Activated CD8-positive, alpha-beta T cell treated with anti-CD3 and anti-CD28 coated beads, Interleukin-2, amount 10 ng/mL, durations not matched to agents 7 days and 5 days (primary cell): ENCODE results near the gene NKX1-1. TPM values are rescaled to one million over a fixed set of nuclear protein-coding genes. Genes with fewer than 3 reads are reported as not detected.

ENCODE experiments used
- ATAC-seq: fragments of 150-1000 bp; cut with Tn5 transposase; one replicate; pipeline ENCODE4 v1.10.0; 2021; ENCODE audit warnings: moderate library complexity
- CTCF ChIA-PET: fragments of 350-600 bp; sonication (Branson Sonifier 250); formaldehyde crosslinking; loops from one replicate; lab custom pipeline; 2021; ENCODE audit warnings: antibody characterized with exemption; lab: Charles Lee
- POLR2A ChIA-PET: fragments of 350-600 bp; sonication (Branson Sonifier 250); formaldehyde crosslinking; loops from one replicate; lab custom pipeline; 2021; ENCODE audit warnings: antibody characterized with exemption; lab: Charles Lee
- DNase-seq: peaks from one replicate; pipeline ENCODE4 v3.0.0-alpha.2; 2020
- H3K27ac Mint-ChIP-seq: one replicate; pipeline ENCODE4 v1.8.0; 2021; ENCODE audit warnings: mild to moderate bottlenecking, mixed read lengths
- H3K27me3 Mint-ChIP-seq: one replicate; pipeline ENCODE4 v1.8.0; 2021; ENCODE audit warnings: low read depth, mixed read lengths
- H3K36me3 Mint-ChIP-seq: one replicate; pipeline ENCODE4 v1.8.0; 2021; ENCODE audit warnings: low read depth, mixed read lengths
- H3K4me1 Mint-ChIP-seq: one replicate; pipeline ENCODE4 v1.8.0; 2021; ENCODE audit warnings: low read depth, mixed read lengths
- H3K4me3 Mint-ChIP-seq: one replicate; pipeline ENCODE4 v1.8.0; 2021; ENCODE audit warnings: mild to moderate bottlenecking, mixed read lengths
- H3K9me3 Mint-ChIP-seq: one replicate; pipeline ENCODE4 v1.8.0; 2022; ENCODE audit warnings: mixed read lengths; ENCODE audit not compliant: insufficient read depth
- total RNA-seq, 2 experiments: library from RNA; stranded (reverse); gene quantifications; one replicate each; pipeline ENCODE4 v1.2.3, GENCODE V29; 2021

Gene NKX1-1
- total RNA-seq, 2 experiments from 2014 or later, result not detected

GRCh38 chr4:1385373-1386340, 20.6 kb downstream of the NKX1-1 start:
- H3K27ac Mint-ChIP-seq, result no peak overlapping the region
- CTCF ChIA-PET, result no interaction called here
- POLR2A ChIA-PET, result no interaction called here
- peaks cover 10% of the 10 kb centered on the region for H3K36me3 Mint-ChIP-seq
- H3K9me3 Mint-ChIP-seq, result peaks cover 15% of the 10 kb centered on the region
- H3K27me3 Mint-ChIP-seq, result no peaks in the 10 kb centered on the region
- no peak for ATAC-seq
- no peak for DNase-seq
- H3K4me3 Mint-ChIP-seq, result no peak overlapping the region
- no peaks in the 10 kb centered on the region for H3K4me1 Mint-ChIP-seq

DNA sequence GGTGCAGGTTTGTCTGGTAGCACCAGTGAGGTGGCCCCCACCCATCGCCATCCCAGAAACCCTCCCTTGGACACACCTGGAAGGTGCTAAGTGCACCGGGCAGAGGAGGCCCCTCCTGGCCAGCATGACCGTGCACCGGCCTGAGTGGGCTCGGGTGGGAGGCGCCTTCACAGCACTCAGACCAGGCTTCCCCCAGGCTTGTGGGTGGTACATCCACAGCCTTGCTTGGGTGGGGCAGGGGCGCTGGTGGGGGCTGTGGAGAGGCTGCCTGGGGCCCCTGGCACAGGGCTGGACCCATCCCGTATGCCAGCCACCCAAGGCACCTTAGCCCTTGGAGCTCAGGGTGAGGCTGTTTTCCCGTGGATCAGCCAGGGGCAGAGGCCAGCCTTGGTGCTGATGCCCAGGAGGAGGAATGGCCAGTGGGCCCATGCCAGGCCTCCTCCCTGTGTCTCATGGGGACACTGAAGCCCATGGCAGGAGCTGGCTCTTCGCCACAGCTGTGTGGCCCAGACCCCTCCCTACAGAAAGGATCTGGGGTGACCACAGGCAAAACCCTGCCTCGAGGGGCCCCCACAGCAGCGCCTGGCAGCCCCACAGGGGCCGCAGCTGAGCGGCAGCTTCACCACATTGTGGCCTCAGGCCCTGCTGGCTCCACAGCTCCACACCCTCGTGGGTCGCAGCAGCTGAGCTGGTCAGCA, 21.4 kb downstream of the NKX1-1 start:
- CTCF ChIA-PET, result no interaction called here
- Mint-ChIP-seq H3K4me3 (no peak overlapping the region), H3K27ac (no peak overlapping the region), H3K4me1 (no peaks in the 10 kb centered on the region), H3K36me3 (peaks cover 10% of the 10 kb centered on the region), H3K9me3 (peaks cover 15% of the 10 kb centered on the region), H3K27me3 (no peaks in the 10 kb centered on the region)
- ATAC-seq (no peak), DNase-seq (no peak)
- POLR2A ChIA-PET, result no interaction called here

- no peak for DNase-seq
- peaks cover 10% of the 10 kb centered on the region for H3K36me3 Mint-ChIP-seq
- H3K27ac Mint-ChIP-seq, result no peak overlapping the region
- H3K4me1 Mint-ChIP-seq, result no peaks in the 10 kb centered on the region
- no peak overlapping the region for H3K4me3 Mint-ChIP-seq
- CTCF ChIA-PET, result no interaction called here
- POLR2A ChIA-PET, result no interaction called here
- peaks cover 12% of the 10 kb centered on the region for H3K9me3 Mint-ChIP-seq
- no peak for ATAC-seq
- no peaks in the 10 kb centered on the region for H3K27me3 Mint-ChIP-seq
These were observed 22.3 kb downstream of the NKX1-1 start for GRCh38 chr4:1383728-1384591.

DNA sequence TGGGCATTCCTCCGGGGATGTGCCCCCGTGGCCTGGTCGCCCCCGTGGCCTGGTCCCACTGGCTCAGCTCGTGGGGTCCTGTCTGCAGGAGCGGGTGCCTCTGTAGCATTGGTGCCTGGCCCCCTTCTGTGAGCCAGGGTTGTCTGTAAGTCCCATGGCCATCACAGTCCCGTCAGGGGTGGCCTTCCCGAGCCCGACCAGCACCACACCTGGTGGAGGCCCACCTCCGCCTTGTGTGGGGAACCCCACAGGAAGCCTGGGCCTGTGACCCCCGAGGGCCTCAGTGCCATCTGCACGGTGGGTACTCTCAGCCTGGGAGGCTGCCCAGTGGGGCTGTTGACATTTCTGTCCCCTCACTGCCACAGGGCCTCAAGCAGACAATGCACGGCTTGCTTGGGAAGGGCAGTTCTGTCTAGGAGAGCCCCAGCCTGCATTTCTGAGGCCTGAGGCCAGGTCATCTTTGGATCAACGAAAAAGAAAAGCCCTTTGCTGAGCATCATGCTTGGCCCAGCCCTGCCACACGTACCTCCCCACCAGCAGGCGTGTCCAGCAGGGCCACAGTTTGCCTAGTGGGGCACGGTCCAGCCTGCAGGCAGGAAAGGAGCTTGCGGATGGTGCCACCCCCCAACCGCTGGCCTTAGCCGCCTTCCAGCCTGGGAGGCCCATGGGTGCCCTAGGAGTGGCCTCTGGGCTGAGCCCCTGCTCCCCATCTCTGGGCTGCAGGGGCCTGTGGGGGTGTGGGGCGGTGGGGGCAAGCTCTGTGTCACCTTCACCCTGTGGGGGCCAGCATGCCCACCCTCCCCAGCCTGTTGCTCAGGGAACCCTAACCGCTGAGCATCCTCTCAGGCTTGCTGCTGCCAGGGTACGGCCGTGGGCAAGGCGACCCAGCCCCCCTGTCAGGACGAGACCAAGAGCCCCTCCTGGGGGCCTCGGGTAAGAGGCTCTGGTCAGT, 23.2 kb downstream of the NKX1-1 start:
- Mint-ChIP-seq H3K4me1 (no peaks in the 10 kb centered on the region), H3K27ac (no peak overlapping the region), H3K4me3 (no peak overlapping the region), H3K9me3 (peaks cover 4% of the 10 kb centered on the region), H3K27me3 (no peaks in the 10 kb centered on the region), H3K36me3 (peaks cover 5% of the 10 kb centered on the region)
- ChIA-PET POLR2A (no interaction called here), CTCF (no interaction called here)
- DNase-seq (no peak), ATAC-seq (no peak)

GRCh38 chr4:1381944-1382541, 24.2 kb downstream of the NKX1-1 start:
- DNase-seq (no peak), ATAC-seq (no peak)
- Mint-ChIP-seq H3K27ac (no peak overlapping the region), H3K9me3 (no peaks in the 10 kb centered on the region), H3K4me1 (no peaks in the 10 kb centered on the region), H3K4me3 (no peak overlapping the region), H3K27me3 (no peaks in the 10 kb centered on the region), H3K36me3 (no peaks in the 10 kb centered on the region)
- POLR2A ChIA-PET, result no interaction called here
- CTCF ChIA-PET, result no interaction called here

DNA sequence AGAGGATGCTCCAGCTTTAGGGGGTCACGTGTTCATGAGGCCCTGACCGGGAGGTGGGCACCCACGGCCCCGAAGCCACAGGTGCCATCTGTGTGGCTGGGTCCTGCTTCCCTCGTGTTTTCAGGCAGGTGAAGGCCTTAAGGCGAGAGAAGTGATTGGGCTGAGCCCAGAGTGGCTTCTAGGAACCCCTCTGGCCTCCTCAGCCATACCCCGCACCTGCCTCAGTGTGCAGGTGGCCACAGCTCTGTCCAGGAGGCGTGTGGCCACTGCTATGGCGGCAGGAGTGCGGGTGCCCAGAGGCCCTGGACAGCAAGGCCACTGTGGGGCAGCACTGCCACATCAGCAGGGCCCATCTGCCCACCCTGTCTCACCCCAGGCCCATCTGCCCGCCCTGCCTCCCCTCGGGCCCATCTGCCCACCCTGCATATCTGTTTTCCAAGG, 25.0 kb downstream of the NKX1-1 start:
- no peak for DNase-seq
- CTCF ChIA-PET, result no interaction called here

DNA sequence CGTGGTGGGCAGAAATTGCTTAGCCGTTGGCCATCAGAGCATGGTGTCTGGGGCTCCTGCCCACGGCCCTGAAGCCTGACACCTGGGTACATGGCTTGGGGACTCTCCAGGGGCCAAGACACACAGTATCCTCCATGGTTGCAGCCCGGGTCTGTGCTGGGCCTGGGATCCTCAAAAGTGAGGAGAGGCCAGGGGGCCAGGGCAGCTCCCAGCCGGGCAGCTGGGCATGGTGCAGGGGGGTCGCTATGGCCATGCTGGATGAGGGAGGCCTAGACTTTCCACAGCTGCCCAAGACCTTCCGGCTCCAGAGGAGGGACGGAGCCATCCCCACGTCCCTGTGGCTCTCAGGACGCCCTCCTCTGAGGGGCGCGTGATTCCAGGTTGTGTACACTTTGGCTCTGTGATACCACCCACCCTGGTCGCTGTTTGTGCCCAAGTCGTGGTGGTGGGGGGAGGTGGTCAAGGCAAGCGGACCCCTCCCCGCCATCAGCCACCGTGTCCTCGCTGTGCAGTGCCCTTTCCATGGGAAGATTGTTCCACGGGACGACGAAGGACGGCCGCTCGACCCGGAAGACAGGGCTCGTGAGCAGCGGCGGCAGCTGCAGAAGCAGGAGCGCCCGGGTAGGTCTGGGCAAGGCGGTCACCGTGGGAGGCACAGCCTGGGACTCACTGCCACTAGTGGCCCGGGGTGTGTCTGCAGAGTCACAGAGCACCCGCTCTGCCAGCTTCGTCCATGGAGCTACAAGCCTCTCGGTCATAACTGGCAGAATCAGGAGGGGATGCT, 25.7 kb downstream of the NKX1-1 start:
- no peaks in the 10 kb centered on the region for H3K9me3 Mint-ChIP-seq
- DNase-seq (no peak), ATAC-seq (no peak)
- no peaks in the 10 kb centered on the region for H3K4me1 Mint-ChIP-seq
- no peaks in the 10 kb centered on the region for H3K36me3 Mint-ChIP-seq
- CTCF ChIA-PET, result no interaction called here
- H3K4me3 Mint-ChIP-seq, result no peak overlapping the region
- POLR2A ChIA-PET, result no interaction called here
- H3K27me3 Mint-ChIP-seq, result no peaks in the 10 kb centered on the region
- no peak overlapping the region for H3K27ac Mint-ChIP-seq

More for the DNA sequence above, 25.0 kb downstream of the NKX1-1 start:
- Mint-ChIP-seq H3K36me3 (no peaks in the 10 kb centered on the region), H3K27ac (no peak overlapping the region), H3K4me3 (no peak overlapping the region), H3K4me1 (no peaks in the 10 kb centered on the region), H3K9me3 (no peaks in the 10 kb centered on the region), H3K27me3 (no peaks in the 10 kb centered on the region)
- POLR2A ChIA-PET, result no interaction called here
- no peak for ATAC-seq

GRCh38 chr4:1379801-1380331, 26.4 kb downstream of the NKX1-1 start:
- Mint-ChIP-seq H3K4me3 (no peak overlapping the region), H3K27me3 (no peaks in the 10 kb centered on the region), H3K36me3 (no peaks in the 10 kb centered on the region), H3K4me1 (no peaks in the 10 kb centered on the region), H3K9me3 (no peaks in the 10 kb centered on the region), H3K27ac (no peak overlapping the region)
- POLR2A ChIA-PET, result no interaction called here
- DNase-seq (no peak), ATAC-seq (no peak)
- CTCF ChIA-PET, result no interaction called here

- no peak for ATAC-seq
- no peak for DNase-seq
- H3K9me3 Mint-ChIP-seq, result no peaks in the 10 kb centered on the region
- no peak overlapping the region for H3K27ac Mint-ChIP-seq
- no peak overlapping the region for H3K4me3 Mint-ChIP-seq
- H3K27me3 Mint-ChIP-seq, result no peaks in the 10 kb centered on the region
- POLR2A ChIA-PET, result no interaction called here
- CTCF ChIA-PET, result no interaction called here
- H3K36me3 Mint-ChIP-seq, result no peaks in the 10 kb centered on the region
- H3K4me1 Mint-ChIP-seq, result no peaks in the 10 kb centered on the region
These were observed 26.9 kb downstream of the NKX1-1 start for GRCh38 chr4:1379351-1379781.
